Measurements from ENCODE around the gene KCNK18. TPM values are rescaled to one million over a fixed set of nuclear protein-coding genes. Genes with fewer than 3 reads are reported as not detected.

The KCNK18 gene
- not detected in 2 replicates for total RNA-seq

DNA sequence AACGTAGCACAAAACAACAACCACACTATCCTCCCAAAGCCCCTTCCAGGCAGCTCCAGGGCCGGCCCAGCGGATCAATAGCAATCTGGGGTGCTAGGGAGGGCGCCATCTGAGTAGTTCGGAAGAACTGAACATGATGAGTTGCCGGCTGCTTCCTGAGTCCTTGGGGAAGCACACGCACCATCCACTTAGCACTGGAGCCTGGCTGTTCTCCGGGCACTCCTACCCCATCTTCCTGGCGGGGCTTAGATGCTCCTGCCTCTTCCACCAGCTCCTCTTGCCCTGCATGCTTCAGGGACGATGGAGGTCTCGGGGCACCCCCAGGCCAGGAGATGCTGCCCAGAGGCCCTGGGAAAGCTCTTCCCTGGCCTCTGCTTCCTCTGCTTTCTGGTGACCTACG is at the start of gene KCNK18:
Gene KCNK18 (plus strand): TSS at position 301 of the 400 bp plus-strand sequence. CDS start 0 bp downstream, at position 301.
- FAIRE-seq = no peak
- TF ChIP-seq, protein P1, sequence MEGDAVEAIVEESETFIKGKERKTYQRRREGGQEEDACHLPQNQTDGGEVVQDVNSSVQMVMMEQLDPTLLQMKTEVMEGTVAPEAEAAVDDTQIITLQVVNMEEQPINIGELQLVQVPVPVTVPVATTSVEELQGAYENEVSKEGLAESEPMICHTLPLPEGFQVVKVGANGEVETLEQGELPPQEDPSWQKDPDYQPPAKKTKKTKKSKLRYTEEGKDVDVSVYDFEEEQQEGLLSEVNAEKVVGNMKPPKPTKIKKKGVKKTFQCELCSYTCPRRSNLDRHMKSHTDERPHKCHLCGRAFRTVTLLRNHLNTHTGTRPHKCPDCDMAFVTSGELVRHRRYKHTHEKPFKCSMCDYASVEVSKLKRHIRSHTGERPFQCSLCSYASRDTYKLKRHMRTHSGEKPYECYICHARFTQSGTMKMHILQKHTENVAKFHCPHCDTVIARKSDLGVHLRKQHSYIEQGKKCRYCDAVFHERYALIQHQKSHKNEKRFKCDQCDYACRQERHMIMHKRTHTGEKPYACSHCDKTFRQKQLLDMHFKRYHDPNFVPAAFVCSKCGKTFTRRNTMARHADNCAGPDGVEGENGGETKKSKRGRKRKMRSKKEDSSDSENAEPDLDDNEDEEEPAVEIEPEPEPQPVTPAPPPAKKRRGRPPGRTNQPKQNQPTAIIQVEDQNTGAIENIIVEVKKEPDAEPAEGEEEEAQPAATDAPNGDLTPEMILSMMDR (IDR thresholded peaks at IDR 0.05; ENCODE audit: insufficient read depth, low read length, severe bottlenecking) = no peak
- no peak for DNase-seq (ENCODE audit: low read depth)
- Histone ChIP-seq H3K4me3 (ENCODE audit: low read depth, low read length) (no peak within 1 kb of the TSS), H3K36me3 (ENCODE audit: control insufficient read depth, insufficient read depth, low read length) (no peaks in the 10 kb centered on the region), H3K27me3 (ENCODE audit: control insufficient read depth, insufficient read depth, low read length) (peaks cover 2% of the 10 kb centered on the region)

GRCh38 chr10:117148284-117148683 is 49.0 kb upstream of the KCNK18 start:
- Histone ChIP-seq H3K4me3 (ENCODE audit: low read depth, low read length) (no peak overlapping the region), H3K27me3 (ENCODE audit: control insufficient read depth, insufficient read depth, low read length) (peaks cover 3% of the 10 kb centered on the region), H3K36me3 (ENCODE audit: control insufficient read depth, insufficient read depth, low read length) (no peaks in the 10 kb centered on the region)
- DNase-seq (ENCODE audit: low read depth) (no peak), FAIRE-seq (no peak)
- TF ChIP-seq, protein P1 (IDR thresholded peaks at IDR 0.05; ENCODE audit: insufficient read depth, low read length, severe bottlenecking) = no peak

DNA sequence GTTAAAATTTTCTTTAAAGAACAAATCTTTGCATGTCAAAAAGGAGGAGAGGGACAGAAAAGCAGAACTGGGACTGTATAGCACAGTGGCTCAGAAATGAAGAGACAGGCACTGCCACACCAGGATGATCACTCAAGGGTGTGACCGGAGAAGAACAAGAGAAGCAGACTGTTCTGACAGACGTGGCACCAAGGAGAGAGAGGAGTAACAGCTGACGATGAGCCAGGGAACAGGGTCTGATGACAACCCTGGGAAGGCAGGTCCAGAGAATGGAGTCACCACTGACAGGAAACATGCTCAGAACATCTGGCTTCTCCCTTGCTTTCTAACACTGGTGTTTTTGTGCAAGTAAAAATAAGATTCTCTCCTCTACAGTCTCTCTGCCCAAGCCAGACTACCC is 44.6 kb upstream of the KCNK18 start:
- DNase-seq (ENCODE audit: low read depth) (no peak), FAIRE-seq (no peak)
- no peak overlapping the region for H3K4me3 ChIP-seq (ENCODE audit: low read depth, low read length)
- TF ChIP-seq, protein P1 (IDR thresholded peaks at IDR 0.05; ENCODE audit: insufficient read depth, low read length, severe bottlenecking) = no peak
- peaks cover 2% of the 10 kb centered on the region for H3K27me3 ChIP-seq (ENCODE audit: control insufficient read depth, insufficient read depth, low read length)
- no peaks in the 10 kb centered on the region for H3K36me3 ChIP-seq (ENCODE audit: control insufficient read depth, insufficient read depth, low read length)

DNA sequence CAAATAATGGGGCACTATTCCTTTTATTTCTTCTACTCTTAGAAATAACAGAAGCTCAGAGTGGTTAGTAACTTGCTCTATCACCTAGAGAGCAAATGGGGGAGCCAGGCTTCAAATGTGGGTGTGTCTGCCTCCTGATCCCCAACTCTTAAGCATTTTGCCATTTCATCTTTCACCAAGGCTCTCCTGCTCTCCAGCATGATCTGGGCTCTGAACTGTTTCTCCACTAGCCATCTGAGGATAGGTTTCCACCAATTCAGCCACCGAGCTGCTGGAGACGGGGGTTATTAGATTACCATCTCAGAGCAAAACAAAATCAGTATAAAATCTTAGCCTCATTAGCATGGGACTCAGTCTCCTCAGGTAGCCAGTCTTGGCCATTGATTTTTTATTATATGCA is 39.0 kb upstream of the KCNK18 start:
- TF ChIP-seq, protein P1 (IDR thresholded peaks at IDR 0.05; ENCODE audit: insufficient read depth, low read length, severe bottlenecking) = no peak
- DNase-seq (ENCODE audit: low read depth) = no peak
- Histone ChIP-seq H3K36me3 (ENCODE audit: control insufficient read depth, insufficient read depth, low read length) (no peaks in the 10 kb centered on the region), H3K4me3 (ENCODE audit: low read depth, low read length) (no peak overlapping the region), H3K27me3 (ENCODE audit: control insufficient read depth, insufficient read depth, low read length) (peaks cover 38% of the 10 kb centered on the region)
- no peak for FAIRE-seq

GRCh38 chr10:117159390-117159789 is 37.9 kb upstream of the KCNK18 start:
- TF ChIP-seq, protein P1 (IDR thresholded peaks at IDR 0.05; ENCODE audit: insufficient read depth, low read length, severe bottlenecking) = no peak
- Histone ChIP-seq H3K27me3 (ENCODE audit: control insufficient read depth, insufficient read depth, low read length) (peaks cover 45% of the 10 kb centered on the region), H3K36me3 (ENCODE audit: control insufficient read depth, insufficient read depth, low read length) (no peaks in the 10 kb centered on the region), H3K4me3 (ENCODE audit: low read depth, low read length) (no peak overlapping the region)
- FAIRE-seq = no peak
- DNase-seq (ENCODE audit: low read depth) = no peak

DNA sequence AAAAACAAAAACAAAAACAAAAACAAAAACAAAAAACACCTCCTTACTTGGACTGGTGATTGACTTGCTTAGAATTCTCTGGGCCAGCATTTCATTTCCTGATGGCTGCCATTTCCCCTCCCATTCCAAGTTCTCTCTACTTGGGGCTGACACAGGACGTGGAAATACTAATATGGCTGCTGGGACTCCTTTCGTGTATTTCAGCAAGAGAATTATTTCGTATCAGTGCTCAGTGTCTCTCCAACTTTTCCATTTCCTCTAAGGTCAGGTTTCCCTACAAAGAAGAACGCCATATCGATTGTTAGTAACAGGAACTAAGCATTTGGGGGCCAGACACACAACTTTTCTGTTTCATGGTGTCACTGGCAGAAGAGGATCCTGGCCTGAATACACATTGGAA is 36.7 kb upstream of the KCNK18 start:
- Histone ChIP-seq H3K36me3 (ENCODE audit: control insufficient read depth, insufficient read depth, low read length) (no peaks in the 10 kb centered on the region), H3K27me3 (ENCODE audit: control insufficient read depth, insufficient read depth, low read length) (peaks cover 56% of the 10 kb centered on the region), H3K4me3 (ENCODE audit: low read depth, low read length) (no peak overlapping the region)
- TF ChIP-seq, protein P1 (IDR thresholded peaks at IDR 0.05; ENCODE audit: insufficient read depth, low read length, severe bottlenecking) = no peak
- DNase-seq (ENCODE audit: low read depth) = no peak
- FAIRE-seq = no peak
